ENCODE data around the gene LYL1. TPM values are rescaled to one million over a fixed set of nuclear protein-coding genes. Genes with fewer than 3 reads are reported as not detected.

The LYL1 gene
- total and polyA plus RNA-seq, 2 of the 13 experiments (the other 11 are each of a cell fraction or from before 2014, with no cell fraction given), result 0.75 to 0.92 TPM

DNA sequence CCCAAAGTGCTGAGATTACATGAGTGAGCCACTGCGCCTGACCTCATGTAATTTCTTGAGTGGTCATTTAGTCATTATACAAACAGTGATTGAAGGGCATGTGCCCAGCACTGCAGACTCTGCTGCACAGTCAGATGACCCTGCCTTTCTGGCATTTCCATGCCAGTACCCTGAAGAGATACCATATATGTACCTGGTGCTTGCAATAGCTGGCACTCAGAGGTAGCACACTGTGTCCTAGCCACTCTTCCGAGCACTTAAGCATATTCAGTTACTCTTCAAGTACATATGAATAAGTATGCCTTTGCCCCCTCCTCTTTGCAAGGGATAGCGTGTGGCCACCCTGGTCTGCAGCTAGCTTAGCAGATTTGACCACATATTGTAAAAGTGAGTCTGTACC is 32.0 kb upstream of the LYL1 start (continued):
- TF ChIP-seq ZIK1 (CRISPR knock-in tag; IDR thresholded peaks at IDR 0.05; ENCODE audit: borderline replicate concordance, low read depth) (no peak), HNRNPH1 (optimal IDR thresholded peaks at IDR 0.05; ENCODE audit: low read depth, low read length) (no peak), ZNF713 (CRISPR knock-in tag; IDR thresholded peaks at IDR 0.05) (no peak), FUBP1 (CRISPR knock-in tag; IDR thresholded peaks at IDR 0.05; ENCODE audit: borderline replicate concordance) (no peak), MTF2 (CRISPR knock-in tag; IDR thresholded peaks at IDR 0.05; ENCODE audit: borderline replicate concordance) (no peak)
- TF ChIP-seq, protein P1, sequence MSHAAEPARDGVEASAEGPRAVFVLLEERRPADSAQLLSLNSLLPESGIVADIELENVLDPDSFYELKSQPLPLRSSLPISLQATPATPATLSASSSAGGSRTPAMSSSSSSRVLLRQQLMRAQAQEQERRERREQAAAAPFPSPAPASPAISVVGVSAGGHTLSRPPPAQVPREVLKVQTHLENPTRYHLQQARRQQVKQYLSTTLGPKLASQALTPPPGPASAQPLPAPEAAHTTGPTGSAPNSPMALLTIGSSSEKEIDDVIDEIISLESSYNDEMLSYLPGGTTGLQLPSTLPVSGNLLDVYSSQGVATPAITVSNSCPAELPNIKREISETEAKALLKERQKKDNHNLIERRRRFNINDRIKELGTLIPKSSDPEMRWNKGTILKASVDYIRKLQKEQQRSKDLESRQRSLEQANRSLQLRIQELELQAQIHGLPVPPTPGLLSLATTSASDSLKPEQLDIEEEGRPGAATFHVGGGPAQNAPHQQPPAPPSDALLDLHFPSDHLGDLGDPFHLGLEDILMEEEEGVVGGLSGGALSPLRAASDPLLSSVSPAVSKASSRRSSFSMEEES (CRISPR knock-in tag; IDR thresholded peaks at IDR 0.05), result no peak

DNA sequence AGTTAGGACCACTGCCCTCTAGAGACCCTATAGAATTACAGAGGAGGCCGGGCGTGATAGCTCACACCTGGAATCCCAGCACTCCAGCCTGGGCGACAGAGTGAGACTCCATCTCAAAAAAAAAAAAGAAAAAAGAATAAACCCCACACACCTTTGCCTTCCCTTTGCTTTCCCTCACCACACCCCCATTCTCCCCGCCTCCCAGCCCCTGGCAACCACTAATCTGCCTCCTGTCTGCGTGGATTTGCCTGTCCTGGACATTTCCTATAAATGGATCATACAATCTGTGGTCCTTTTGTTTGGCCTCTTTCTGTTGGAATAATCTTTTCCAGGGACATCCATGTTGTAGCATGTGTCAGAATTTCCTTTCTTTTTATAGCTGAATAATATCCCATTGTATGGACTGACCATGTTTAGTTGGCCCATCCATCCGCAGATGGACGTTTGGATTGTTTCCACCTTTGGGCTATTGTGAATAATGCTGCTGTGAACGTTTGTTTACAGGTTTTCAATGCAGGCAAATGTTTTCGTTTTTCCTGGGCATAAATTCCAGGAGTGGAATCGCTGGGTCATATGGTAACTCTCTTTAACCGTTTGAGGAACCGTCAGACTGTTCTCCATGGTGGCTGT is 30.7 kb upstream of the LYL1 start:
- no peak for ATAC-seq
- Histone ChIP-seq H2AFZ (ENCODE audit: low read length) (no peak overlapping the region), H4K20me1 (ENCODE audit: insufficient read depth, low read length) (peaks cover 4% of the 10 kb centered on the region), H3K79me2 (ENCODE audit: insufficient read depth, low read length) (peaks cover 46% of the 10 kb centered on the region), H3K4me2 (ENCODE audit: low read depth, low read length) (no peak overlapping the region), H3K4me1 (ENCODE audit: insufficient read depth, low read length) (peaks cover 27% of the 10 kb centered on the region), H3K27me3 (ENCODE audit: control insufficient read depth in 1 of 2, insufficient read depth in 2 of 2, low read length in 2 of 2) (no peaks in the 10 kb centered on the region), H3K9me3 (ENCODE audit: low read length) (no peaks in the 10 kb centered on the region), H3K27ac (ENCODE audit: extremely low read length, insufficient read depth, low read length) (no peak overlapping the region), H3K4me3 (replicated peaks in 1 of 3; ENCODE audit: insufficient read depth in 1 of 3, low read depth in 2 of 3, low read length in 3 of 3) (no peak overlapping the region), H3K36me3 (replicated peaks in 1 of 2; ENCODE audit: control insufficient read depth in 1 of 2, insufficient read depth in 2 of 2, low read length in 2 of 2) (peaks cover 23 to 61% of the 10 kb centered on the region in 2 experiments; a peak in 4 of 5 replicates), H3K9ac (ENCODE audit: insufficient read depth, low read depth, low read length) (no peak overlapping the region)
- ChIA-PET CTCF (ENCODE audit: low intra/inter-chr PET ratio, low total read pairs) (no interaction called here), POLR2A (interaction anchor here (1.6 kb wide), 1 partner anchor 16 kb away, joined by 6 read pairs; the partner anchor contains the start of gene NACC1)
- no peak for FAIRE-seq
- intact Hi-C loops (cut with micrococcal nuclease; ENCODE audit: unreplicated experiment) (no loop called here), in situ Hi-C loops (cut with HindIII; ENCODE audit: extremely low pct_ligation_motif_present, low pct_unique_long_range_greater_than_20kb) (no loop called here)
- DNase-seq (ENCODE audit: low spot score), result no peak
- BruUV-seq (replicated peaks), result no TSS peak
- WGBS (ENCODE audit: low lambda C conversion rate), result 91% methylated on average over 12 of the region's 12 CpGs
- TF ChIP-seq ATF7-NPFF (CRISPR knock-in tag; IDR thresholded peaks at IDR 0.05; ENCODE audit: low read depth) (no peak), ZNF276 (CRISPR knock-in tag; IDR thresholded peaks at IDR 0.05; ENCODE audit: low read depth) (no peak), SETDB1 (CRISPR knock-in tag; IDR thresholded peaks at IDR 0.05; ENCODE audit: borderline replicate concordance) (no peak), ARID4A (CRISPR knock-in tag; IDR thresholded peaks at IDR 0.05; ENCODE audit: borderline replicate concordance) (no peak), RBFOX2 (IDR thresholded peaks at IDR 0.05; ENCODE audit: low read depth, low read length) (no peak)
- TF ChIP-seq, protein P2, sequence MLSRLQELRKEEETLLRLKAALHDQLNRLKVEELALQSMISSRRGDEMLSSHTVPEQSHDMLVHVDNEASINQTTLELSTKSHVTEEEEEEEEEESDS (CRISPR knock-in tag; IDR thresholded peaks at IDR 0.05; ENCODE audit: borderline replicate concordance), result no peak
